CD14-positive monocyte (primary cell): Measurements from ENCODE around the gene CCN5. TPM values are rescaled to one million over a fixed set of nuclear protein-coding genes. Genes with fewer than 3 reads are reported as not detected.

ENCODE experiments used
- DNase-seq, 3 donors: peaks; one replicate each; pipeline ENCODE4 v3.0.0-alpha.2; 2011 to 2022
- H2AFZ ChIP-seq: 2 replicates; pipeline ENCODE4 v1.6.0; 2012; ENCODE audit warnings: mild to moderate bottlenecking, low read depth, low read length, inconsistent platforms; ENCODE audit not compliant: insufficient read depth, poor library complexity, severe bottlenecking
- H3K27ac ChIP-seq, 2 donors: 1 replicate in 1 of 2; 2 replicates in 1 of 2; pipeline ENCODE4 v1.5.1; 2012 to 2013; ENCODE audit warnings: low read length in 2 of 2, control low read depth in 1 of 2, inconsistent platforms in 1 of 2, low read depth in 1 of 2, mild to moderate bottlenecking in 1 of 2
- H3K27me3 ChIP-seq, 2 donors: one replicate each; pipeline versions ENCODE4 v1.6.0 to v1.6.1; 2011 to 2013; ENCODE audit warnings: low read length in 2 of 2; ENCODE audit not compliant: control insufficient read depth in 2 of 2, insufficient read depth in 2 of 2
- H3K36me3 ChIP-seq, 2 donors: replicated peaks in 1 of 2; 1 replicate in 1 of 2; 2 replicates in 1 of 2; pipeline versions ENCODE4 v1.5.1 to v1.6.1; 2012 to 2013; ENCODE audit warnings: low read length in 2 of 2, control low read depth in 1 of 2, inconsistent platforms in 1 of 2, mild to moderate bottlenecking in 1 of 2; ENCODE audit not compliant: insufficient read depth in 2 of 2, control insufficient read depth in 1 of 2
- H3K4me1 ChIP-seq, 2 donors: 1 replicate in 1 of 2; 2 replicates in 1 of 2; pipeline versions ENCODE4 v1.5.1 to v1.6.1; 2012 to 2013; ENCODE audit warnings: low read length in 2 of 2, control low read depth in 1 of 2, inconsistent platforms in 1 of 2, mild to moderate bottlenecking in 1 of 2, moderate library complexity in 1 of 2; ENCODE audit not compliant: insufficient read depth in 2 of 2, control insufficient read depth in 1 of 2
- H3K4me2 ChIP-seq: replicated peaks from 2 replicates; pipeline ENCODE3; 2012; ENCODE audit warnings: low read length, moderate library complexity, mild to moderate bottlenecking; ENCODE audit not compliant: poor library complexity, severe bottlenecking; ENCODE audit errors: extremely low read depth
- H3K4me3 ChIP-seq, 3 experiments: fragments of 200-600 bp in 1 of 3; sonication (generic) in 1 of 3; replicated peaks in 1 of 3; 1 replicate in 2 of 3; 2 replicates in 1 of 3; pipeline ENCODE4 v1.5.1; 2011 to 2013; ENCODE audit warnings: low read length in 3 of 3, mild to moderate bottlenecking in 3 of 3, control low read depth in 2 of 3, low read depth in 2 of 3, inconsistent platforms in 1 of 3, moderate library complexity in 1 of 3
- H3K79me2 ChIP-seq: 2 replicates; pipeline ENCODE4 v1.6.0; 2012; ENCODE audit warnings: mild to moderate bottlenecking, control low read depth, inconsistent platforms, low read length, moderate library complexity; ENCODE audit not compliant: insufficient read depth
- H3K9ac ChIP-seq: 2 replicates; pipeline ENCODE4 v1.6.0; 2017; ENCODE audit warnings: low read length, mild to moderate bottlenecking; ENCODE audit not compliant: insufficient read depth, poor library complexity, severe bottlenecking
- H3K9me3 ChIP-seq, 2 donors: replicated peaks in 1 of 2; 1 replicate in 1 of 2; 2 replicates in 1 of 2; pipeline versions ENCODE4 v1.5.1 to v1.6.1; 2012 to 2013; ENCODE audit warnings: low read length in 2 of 2, control low read depth in 1 of 2; ENCODE audit not compliant: control insufficient read depth in 1 of 2, insufficient read depth in 1 of 2
- H4K20me1 ChIP-seq: 2 replicates; pipeline ENCODE4 v1.6.0; 2012; ENCODE audit warnings: mild to moderate bottlenecking, low read length, control low read depth, moderate library complexity; ENCODE audit not compliant: insufficient read depth
- H3K27ac Mint-ChIP-seq, 7 donors: one replicate each; pipeline ENCODE4 v1.8.0; 2020; ENCODE audit warnings: mild to moderate bottlenecking in 7 of 7, mixed read lengths in 7 of 7, moderate library complexity in 6 of 7, inconsistent platforms in 2 of 7
- H3K27me3 Mint-ChIP-seq, 3 donors: one replicate each; pipeline ENCODE4 v1.8.0; 2021 to 2022; ENCODE audit warnings: low read depth in 3 of 3, mild to moderate bottlenecking in 3 of 3, mixed read lengths in 3 of 3, moderate library complexity in 3 of 3, inconsistent platforms in 1 of 3
- H3K36me3 Mint-ChIP-seq, 2 donors: one replicate each; pipeline ENCODE4 v1.8.0; 2020; ENCODE audit warnings: mixed read lengths in 2 of 2, inconsistent platforms in 1 of 2, mild to moderate bottlenecking in 1 of 2
- H3K4me1 Mint-ChIP-seq: one replicate; pipeline ENCODE4 v1.8.0; 2020; ENCODE audit warnings: mild to moderate bottlenecking, mixed read lengths
- H3K4me3 Mint-ChIP-seq, 2 donors: one replicate each; pipeline ENCODE4 v1.8.0; 2020; ENCODE audit warnings: mild to moderate bottlenecking in 2 of 2, mixed read lengths in 2 of 2, moderate library complexity in 1 of 2
- H3K9me3 Mint-ChIP-seq, 7 donors: one replicate each; pipeline ENCODE4 v1.8.0; 2020 to 2022; ENCODE audit warnings: mixed read lengths in 7 of 7, mild to moderate bottlenecking in 6 of 7, moderate library complexity in 6 of 7, inconsistent platforms in 2 of 7
- CTCF ChIP-seq: fragments of 200-600 bp; IDR thresholded peaks from one replicate; pipeline ENCODE4 v1.8.0; 2022; ENCODE audit warnings: antibody characterized with exemption, mild to moderate bottlenecking
- WGBS: methylation state at CpG from one replicate; pipeline ENCODE4 v1.1.5; 2013; ENCODE audit warnings: missing lambda C conversion rate; ENCODE audit not compliant: insufficient coverage; 5-methylcytosine and 5-hydroxymethylcytosine counted together
- intact Hi-C, 2 donors: fragments of 100-400 bp; cut with micrococcal nuclease; formaldehyde crosslinking; loops; one replicate each; pipeline versions ENCODE4 v1.15.0 to v1.15.1; 2023
- polyA plus RNA-seq, 3 donors: library from polyadenylated mRNA; depleted of rRNA in 1 of 3; unstranded in 2 of 3; stranded (reverse) in 1 of 3; fragments of 300-500 nt in 2 of 3; fragments of >200 nt in 1 of 3; fragmentation: Illumina TruSeq in 2 of 3; gene quantifications; 1 replicate in 2 of 3; 2 replicates in 1 of 3; pipeline ENCODE4 v1.2.3, GENCODE V29; 2012 to 2021

CCN5 gene
- polyA plus RNA-seq, 3 donors = not detected

GRCh38 chr20:44756956-44757355 lies 41.8 kb downstream of the CCN5 start:
- H3K36me3 ChIP-seq = no peaks in the 10 kb centered on the region
- intact Hi-C loops = no loop called here
- Mint-ChIP-seq H3K4me3 (no peak overlapping the region), H3K27ac (no peak overlapping the region), H3K4me1 (peaks cover 4% of the 10 kb centered on the region), H3K27me3 (peaks cover 0 to 9% (median 8%) of the 10 kb centered on the region in 3 donors), H3K36me3 (no peaks in the 10 kb centered on the region), H3K9me3 (no peaks in the 10 kb centered on the region)
- WGBS = 97% methylated on average over 4 of the region's 5 CpGs
- no peak overlapping the region for H3K9ac ChIP-seq
- H3K4me1 ChIP-seq = no peaks in the 10 kb centered on the region
- no peak overlapping the region for H3K4me2 ChIP-seq
- no peaks in the 10 kb centered on the region for H3K9me3 ChIP-seq
- H3K4me3 ChIP-seq = no peak overlapping the region
- DNase-seq = no peak
- no peak overlapping the region for H3K27ac ChIP-seq
- H2AFZ ChIP-seq = no peak overlapping the region
- no peak for TF ChIP-seq CTCF
- no peaks in the 10 kb centered on the region for H3K27me3 ChIP-seq
- H3K79me2 ChIP-seq = no peaks in the 10 kb centered on the region
- H4K20me1 ChIP-seq = no peaks in the 10 kb centered on the region

- H3K27ac ChIP-seq = no peak overlapping the region
- peaks cover 0 to 9% (median 8%) of the 10 kb centered on the region in 3 donors for H3K27me3 Mint-ChIP-seq
- H4K20me1 ChIP-seq = no peaks in the 10 kb centered on the region
- H3K4me1 ChIP-seq = no peaks in the 10 kb centered on the region
- intact Hi-C loops = no loop called here
- no peak overlapping the region for H3K27ac Mint-ChIP-seq
- no peak for TF ChIP-seq CTCF
- no peaks in the 10 kb centered on the region for H3K36me3 Mint-ChIP-seq
- H3K9me3 ChIP-seq = no peaks in the 10 kb centered on the region
- no peaks in the 10 kb centered on the region for H3K79me2 ChIP-seq
- H3K4me2 ChIP-seq = no peak overlapping the region
- no peaks in the 10 kb centered on the region for H3K36me3 ChIP-seq
- H3K9ac ChIP-seq = no peak overlapping the region
- H3K4me1 Mint-ChIP-seq = peaks cover 4% of the 10 kb centered on the region
- H2AFZ ChIP-seq = no peak overlapping the region
- peak overlapping the region in 1 of 2 donors; percentile 48 for H3K4me3 Mint-ChIP-seq
- DNase-seq = no peak
- H3K4me3 ChIP-seq = no peak overlapping the region
- H3K27me3 ChIP-seq = no peaks in the 10 kb centered on the region
- no peaks in the 10 kb centered on the region for H3K9me3 Mint-ChIP-seq
- 38% methylated on average over 3 of the region's 10 CpGs for WGBS
These were observed 43.3 kb downstream of the CCN5 start for GRCh38 chr20:44758247-44759101.
